Measurements from ENCODE around the gene KNDC1.

Gene KNDC1

GRCh38 chr10:133235265-133235855 lies 75.3 kb downstream of the KNDC1 start:
- no peak overlapping the region for H3K27ac ChIP-seq (ENCODE audit: low read length)
- H3K36me3 ChIP-seq (replicated peaks; ENCODE audit: low read depth, low read length) = no peaks in the 10 kb centered on the region
- no peaks in the 10 kb centered on the region for H3K27me3 ChIP-seq (ENCODE audit: low read depth, low read length)
- no peaks in the 10 kb centered on the region for H3K9me3 ChIP-seq (ENCODE audit: insufficient read depth, low read length)
- H3K4me1 ChIP-seq (ENCODE audit: low read length) = no peaks in the 10 kb centered on the region
- H3K4me3 ChIP-seq (ENCODE audit: low read length) = no peak overlapping the region
- H2AFZ ChIP-seq (ENCODE audit: low read depth, low read length) = no peak overlapping the region
- no peak overlapping the region for H3K9ac ChIP-seq (ENCODE audit: low read length)
- H3K79me2 ChIP-seq (ENCODE audit: low read length) = no peaks in the 10 kb centered on the region
- no peak overlapping the region for H3K4me2 ChIP-seq (ENCODE audit: low read length)
- no peak for TF ChIP-seq CTCF (IDR thresholded peaks at IDR 0.05; ENCODE audit: low read depth, low read length)
- TF ChIP-seq EZH2phosphoT487 (IDR thresholded peaks at IDR 0.05; ENCODE audit: low read depth) = no peak
- H4K20me1 ChIP-seq (ENCODE audit: insufficient read depth, low read length) = no peaks in the 10 kb centered on the region

- Histone ChIP-seq H3K79me2 (ENCODE audit: low read length) (no peaks in the 10 kb centered on the region), H3K9me3 (ENCODE audit: insufficient read depth, low read length) (no peaks in the 10 kb centered on the region), H2AFZ (ENCODE audit: low read depth, low read length) (no peak overlapping the region), H3K36me3 (replicated peaks; ENCODE audit: low read depth, low read length) (no peaks in the 10 kb centered on the region), H3K27ac (ENCODE audit: low read length) (no peak overlapping the region), H3K9ac (ENCODE audit: low read length) (no peak overlapping the region), H3K27me3 (ENCODE audit: low read depth, low read length) (peaks cover 3% of the 10 kb centered on the region; the same call in 1 of the 2 replicates), H3K4me2 (ENCODE audit: low read length) (no peak overlapping the region), H3K4me3 (ENCODE audit: low read length) (no peak overlapping the region), H3K4me1 (ENCODE audit: low read length) (peaks cover 3% of the 10 kb centered on the region; the same call in 1 of the 2 replicates), H4K20me1 (ENCODE audit: insufficient read depth, low read length) (no peaks in the 10 kb centered on the region)
- TF ChIP-seq CTCF (IDR thresholded peaks at IDR 0.05; ENCODE audit: low read depth, low read length) = no peak
- TF ChIP-seq EZH2phosphoT487 (IDR thresholded peaks at IDR 0.05; ENCODE audit: low read depth) = no peak
Observed at GRCh38 chr10:133235932-133236331, 75.9 kb downstream of the KNDC1 start.

- H3K27me3 ChIP-seq (ENCODE audit: low read depth, low read length) = peaks cover 9% of the 10 kb centered on the region; the same call in 1 of the 2 replicates
- H4K20me1 ChIP-seq (ENCODE audit: insufficient read depth, low read length) = no peaks in the 10 kb centered on the region
- no peak overlapping the region for H3K9ac ChIP-seq (ENCODE audit: low read length)
- no peak overlapping the region for H3K27ac ChIP-seq (ENCODE audit: low read length)
- H3K79me2 ChIP-seq (ENCODE audit: low read length) = no peaks in the 10 kb centered on the region
- H3K4me3 ChIP-seq (ENCODE audit: low read length) = no peak overlapping the region
- no peaks in the 10 kb centered on the region for H3K36me3 ChIP-seq (replicated peaks; ENCODE audit: low read depth, low read length)
- H3K4me1 ChIP-seq (ENCODE audit: low read length) = peaks cover 10% of the 10 kb centered on the region; the same call in 1 of the 2 replicates
- H3K4me2 ChIP-seq (ENCODE audit: low read length) = no peak overlapping the region
- H2AFZ ChIP-seq (ENCODE audit: low read depth, low read length) = no peak overlapping the region
- no peaks in the 10 kb centered on the region for H3K9me3 ChIP-seq (ENCODE audit: insufficient read depth, low read length)
- TF ChIP-seq CTCF (IDR thresholded peaks at IDR 0.05; ENCODE audit: low read depth, low read length) = no peak
- TF ChIP-seq EZH2phosphoT487 (IDR thresholded peaks at IDR 0.05; ENCODE audit: low read depth) = no peak
Observed at GRCh38 chr10:133236401-133237240, 76.6 kb downstream of the KNDC1 start.

DNA sequence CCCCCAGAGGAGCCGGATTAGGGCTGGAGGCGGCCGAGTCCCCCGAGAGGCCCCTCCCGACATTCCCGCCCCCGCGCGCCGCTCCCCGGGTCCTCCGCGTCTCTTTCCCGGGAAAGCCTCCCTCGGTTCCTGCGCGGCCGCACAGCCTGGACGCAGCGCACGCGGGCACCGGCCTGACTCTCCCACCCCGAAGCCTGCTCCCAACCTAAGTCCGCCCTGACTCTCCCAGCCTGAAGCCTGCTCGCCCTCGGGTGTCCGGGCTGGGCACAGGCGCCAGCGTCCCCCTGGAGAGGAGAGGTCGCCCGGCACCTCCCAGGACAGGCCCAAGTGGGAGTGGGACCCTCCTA lies 77.2 kb downstream of the KNDC1 start:
- Histone ChIP-seq H3K9me3 (ENCODE audit: insufficient read depth, low read length) (no peaks in the 10 kb centered on the region), H3K4me1 (ENCODE audit: low read length) (peaks cover 13% of the 10 kb centered on the region; the same call in 1 of the 2 replicates), H3K36me3 (replicated peaks; ENCODE audit: low read depth, low read length) (no peaks in the 10 kb centered on the region), H3K4me2 (ENCODE audit: low read length) (no peak overlapping the region), H4K20me1 (ENCODE audit: insufficient read depth, low read length) (no peaks in the 10 kb centered on the region), H3K9ac (ENCODE audit: low read length) (no peak overlapping the region), H3K27ac (ENCODE audit: low read length) (no peak overlapping the region), H3K27me3 (ENCODE audit: low read depth, low read length) (peaks cover 10% of the 10 kb centered on the region; the same call in 1 of the 2 replicates), H3K4me3 (ENCODE audit: low read length) (no peak overlapping the region), H2AFZ (ENCODE audit: low read depth, low read length) (no peak overlapping the region), H3K79me2 (ENCODE audit: low read length) (no peaks in the 10 kb centered on the region)
- TF ChIP-seq CTCF (IDR thresholded peaks at IDR 0.05; ENCODE audit: low read depth, low read length) = no peak
- TF ChIP-seq EZH2phosphoT487 (IDR thresholded peaks at IDR 0.05; ENCODE audit: low read depth) = no peak
